ENCODE data around the gene YWHAB.

The YWHAB gene

GRCh38 chr20:44843876-44844275 is 41.6 kb upstream of the YWHAB start:
- Histone ChIP-seq H3K9me3 (ENCODE audit: insufficient read depth, low read length) (no peaks in the 10 kb centered on the region), H3K79me2 (ENCODE audit: insufficient read depth, low read length) (no peaks in the 10 kb centered on the region), H3K27me3 (ENCODE audit: low read length) (no peaks in the 10 kb centered on the region), H3K36me3 (ENCODE audit: low read length) (no peaks in the 10 kb centered on the region), H4K20me1 (ENCODE audit: low read depth, low read length) (no peaks in the 10 kb centered on the region), H3K4me3 (ENCODE audit: insufficient read depth, low read length, poor library complexity, severe bottlenecking) (no peak overlapping the region), H3K4me2 (ENCODE audit: low read depth, low read length, poor library complexity, severe bottlenecking) (no peak overlapping the region), H3K27ac (ENCODE audit: low read depth, low read length) (no peak overlapping the region), H3K9me2 (replicated peaks; ENCODE audit: insufficient read depth, low read length) (no peaks in the 10 kb centered on the region), H3F3A (ENCODE audit: insufficient read depth) (no peaks in the 10 kb centered on the region), H3K9ac (ENCODE audit: low read length) (no peak overlapping the region), H2AFZ (ENCODE audit: low read depth, low read length, severe bottlenecking) (no peak overlapping the region)
- no peak for TF ChIP-seq CTCF (IDR thresholded peaks at IDR 0.05; ENCODE audit: insufficient read depth, low read length, poor library complexity, severe bottlenecking)
- no peak for TF ChIP-seq EZH2phosphoT487 (conservative IDR thresholded peaks at IDR 0.05; ENCODE audit: low read length)

GRCh38 chr20:44848254-44849015 is 37.1 kb upstream of the YWHAB start:
- Histone ChIP-seq H3K9me3 (ENCODE audit: insufficient read depth, low read length) (no peaks in the 10 kb centered on the region), H3K4me3 (ENCODE audit: insufficient read depth, low read length, poor library complexity, severe bottlenecking) (no peak overlapping the region), H3K4me2 (ENCODE audit: low read depth, low read length, poor library complexity, severe bottlenecking) (no peak overlapping the region), H3K27ac (ENCODE audit: low read depth, low read length) (no peak overlapping the region), H4K20me1 (ENCODE audit: low read depth, low read length) (no peaks in the 10 kb centered on the region), H3K9me2 (replicated peaks; ENCODE audit: insufficient read depth, low read length) (no peaks in the 10 kb centered on the region), H3F3A (ENCODE audit: insufficient read depth) (no peaks in the 10 kb centered on the region), H2AFZ (ENCODE audit: low read depth, low read length, severe bottlenecking) (no peak overlapping the region), H3K36me3 (ENCODE audit: low read length) (no peaks in the 10 kb centered on the region), H3K79me2 (ENCODE audit: insufficient read depth, low read length) (no peaks in the 10 kb centered on the region), H3K27me3 (ENCODE audit: low read length) (no peaks in the 10 kb centered on the region), H3K9ac (ENCODE audit: low read length) (no peak overlapping the region)
- no peak for TF ChIP-seq CTCF (IDR thresholded peaks at IDR 0.05; ENCODE audit: insufficient read depth, low read length, poor library complexity, severe bottlenecking)
- TF ChIP-seq EZH2phosphoT487 (conservative IDR thresholded peaks at IDR 0.05; ENCODE audit: low read length): no peak

- H3K4me2 ChIP-seq (ENCODE audit: low read depth, low read length, poor library complexity, severe bottlenecking): no peak overlapping the region
- H3F3A ChIP-seq (ENCODE audit: insufficient read depth): no peaks in the 10 kb centered on the region
- no peak overlapping the region for H3K4me3 ChIP-seq (ENCODE audit: insufficient read depth, low read length, poor library complexity, severe bottlenecking)
- no peaks in the 10 kb centered on the region for H3K79me2 ChIP-seq (ENCODE audit: insufficient read depth, low read length)
- H2AFZ ChIP-seq (ENCODE audit: low read depth, low read length, severe bottlenecking): no peak overlapping the region
- no peaks in the 10 kb centered on the region for H3K27me3 ChIP-seq (ENCODE audit: low read length)
- TF ChIP-seq EZH2phosphoT487 (conservative IDR thresholded peaks at IDR 0.05; ENCODE audit: low read length): no peak
- TF ChIP-seq CTCF (IDR thresholded peaks at IDR 0.05; ENCODE audit: insufficient read depth, low read length, poor library complexity, severe bottlenecking): no peak
- no peaks in the 10 kb centered on the region for H4K20me1 ChIP-seq (ENCODE audit: low read depth, low read length)
- H3K27ac ChIP-seq (ENCODE audit: low read depth, low read length): no peak overlapping the region
- no peak overlapping the region for H3K9ac ChIP-seq (ENCODE audit: low read length)
- H3K36me3 ChIP-seq (ENCODE audit: low read length): no peaks in the 10 kb centered on the region
- H3K9me2 ChIP-seq (replicated peaks; ENCODE audit: insufficient read depth, low read length): no peaks in the 10 kb centered on the region
- H3K9me3 ChIP-seq (ENCODE audit: insufficient read depth, low read length): no peaks in the 10 kb centered on the region
These were observed 35.8 kb upstream of the YWHAB start for GRCh38 chr20:44849703-44850102.

Data from SU-DHL-6 (cell line).